Activated naive CD4-positive, alpha-beta T cell treated with anti-CD3 and anti-CD28 coated beads, Interleukin-2, amount 50 U/mL, for 16 hours (primary cell): ENCODE measurements around the gene CRYBB1.

Experiments used
- DNase-seq: peaks from one replicate; pipeline ENCODE4 v3.0.0-alpha.2; 2020

CRYBB1 gene

GRCh38 chr22:26602127-26602526 lies 15.7 kb downstream of the CRYBB1 start:
- DNase-seq, result no peak

- DNase-seq, result no peak
Observed at GRCh38 chr22:26601726-26602125, 16.1 kb downstream of the CRYBB1 start.

GRCh38 chr22:26599505-26599904 lies 18.3 kb downstream of the CRYBB1 start:
- no peak for DNase-seq

GRCh38 chr22:26597480-26597879 lies 20.3 kb downstream of the CRYBB1 start:
- DNase-seq, result no peak

GRCh38 chr22:26597026-26597425 lies 20.8 kb downstream of the CRYBB1 start:
- no peak for DNase-seq

GRCh38 chr22:26593763-26594162 lies 24.1 kb downstream of the CRYBB1 start:
- no peak for DNase-seq

GRCh38 chr22:26592421-26592891 lies 25.4 kb downstream of the CRYBB1 start:
- no peak for DNase-seq

GRCh38 chr22:26589845-26590736 lies 27.7 kb downstream of the CRYBB1 start, which contains the start of gene TPST2:
TPST2 (minus strand) TSS chr22:26590132; CDS start chr22:26541630, 48,502 bp downstream.
- peak; percentile 76 for DNase-seq

GRCh38 chr22:26589367-26589844 lies 28.4 kb downstream of the CRYBB1 start:
- peak; percentile 42 for DNase-seq

- DNase-seq, result no peak
Observed at GRCh38 chr22:26588729-26589366, 29.0 kb downstream of the CRYBB1 start.

- DNase-seq, result no peak
Observed at GRCh38 chr22:26587991-26588613, 29.7 kb downstream of the CRYBB1 start.

- no peak for DNase-seq
Observed at GRCh38 chr22:26586556-26587325, 31.1 kb downstream of the CRYBB1 start.

GRCh38 chr22:26585104-26585790 lies 32.6 kb downstream of the CRYBB1 start:
- no peak for DNase-seq

GRCh38 chr22:26584010-26584409 lies 33.8 kb downstream of the CRYBB1 start:
- no peak for DNase-seq

GRCh38 chr22:26581633-26582168 lies 36.1 kb downstream of the CRYBB1 start:
- DNase-seq, result no peak

- DNase-seq, result no peak
Observed at GRCh38 chr22:26581026-26581425, 36.8 kb downstream of the CRYBB1 start.

- DNase-seq, result no peak
Observed at GRCh38 chr22:26580240-26580962, 37.4 kb downstream of the CRYBB1 start.

- peak; percentile 42 for DNase-seq
Observed at GRCh38 chr22:26579331-26579886, 38.4 kb downstream of the CRYBB1 start.

GRCh38 chr22:26577081-26577480 lies 40.7 kb downstream of the CRYBB1 start:
- no peak for DNase-seq

- no peak for DNase-seq
Observed at GRCh38 chr22:26576026-26576680, 41.7 kb downstream of the CRYBB1 start.
